ENCODE results near the gene GPR143. TPM values are rescaled to one million over a fixed set of nuclear protein-coding genes. Genes with fewer than 3 reads are reported as not detected.

GPR143 gene
- total and polyA plus RNA-seq, 12 donors, result 0.27 to 2.2 (median 1.3) TPM

DNA sequence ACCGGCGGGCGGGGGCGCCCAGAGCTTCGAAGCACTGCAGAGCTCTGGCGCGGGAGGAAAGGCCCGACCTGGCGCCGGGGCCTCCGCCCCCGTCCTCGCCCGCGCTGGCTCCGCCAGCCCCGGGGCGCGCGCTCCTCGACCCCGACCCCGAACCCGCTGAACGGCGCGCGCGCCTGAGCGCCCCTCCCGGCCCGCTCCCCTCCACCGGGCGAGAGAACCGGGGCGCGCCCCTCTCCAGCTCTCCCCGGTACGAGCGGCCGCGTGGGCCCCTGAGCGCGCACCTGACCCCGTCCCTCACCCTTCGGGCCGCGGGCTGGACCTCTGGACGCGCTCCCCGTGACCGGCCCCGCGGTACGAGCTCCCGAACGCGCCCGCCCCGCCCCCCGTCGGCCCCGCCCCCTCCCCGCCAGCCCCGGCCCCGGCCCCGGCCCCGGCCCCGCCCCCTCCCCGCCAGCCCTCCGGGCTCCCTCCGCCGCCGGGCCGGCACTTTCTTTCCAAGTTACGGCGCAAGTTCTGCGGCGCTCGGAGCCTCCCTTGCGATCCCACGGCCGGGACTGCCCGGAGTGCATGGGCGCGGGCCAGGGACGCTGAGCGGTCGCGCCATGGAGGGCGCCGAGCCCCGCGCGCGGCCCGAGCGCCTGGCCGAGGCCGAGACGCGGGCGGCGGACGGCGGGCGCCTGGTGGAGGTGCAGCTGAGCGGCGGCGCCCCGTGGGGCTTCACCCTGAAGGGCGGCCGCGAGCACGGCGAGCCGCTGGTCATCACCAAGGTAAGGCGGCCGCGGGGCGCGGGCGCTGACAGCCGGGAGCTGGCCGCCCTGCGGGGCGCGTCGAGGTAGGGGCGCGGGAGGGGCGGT, 20.5 kb upstream of the GPR143 start, which contains the start of gene SHROOM2:
TSS of gene SHROOM2 (plus strand) at position 486 of the 854 bp plus-strand sequence. CDS start at position 603, 117 bp downstream.
- Histone ChIP-seq H3K36me3 (replicated peaks in 1 of 2) (no peaks in the 10 kb centered on the region), H3K4me1 (replicated peaks in 1 of 2) (no peaks in the 10 kb centered on the region), H3K9me3 (replicated peaks in 1 of 3) (no peaks in the 10 kb centered on the region), H3K27ac (peak within 1 kb of the TSS in 1 of 5 donors; percentile 45), H3K27me3 (peaks cover 34% of the 10 kb centered on the region), H3K4me3 (peak within 1 kb of the TSS in 2 of 4 donors; percentile 9 to 57)
- DNase-seq, result peak in 5 of 7 donors; percentile 11 to 26 (median 23)
- WGBS, 4 donors, result 1 to 2% methylated on average over 78 to 113 of the region's 132 CpGs; no CpG with 5 or more reads in 2 of the 4 donors
- TF ChIP-seq POLR2A (IDR thresholded peaks at IDR 0.05), result no peak
- TF ChIP-seq, protein P1, sequence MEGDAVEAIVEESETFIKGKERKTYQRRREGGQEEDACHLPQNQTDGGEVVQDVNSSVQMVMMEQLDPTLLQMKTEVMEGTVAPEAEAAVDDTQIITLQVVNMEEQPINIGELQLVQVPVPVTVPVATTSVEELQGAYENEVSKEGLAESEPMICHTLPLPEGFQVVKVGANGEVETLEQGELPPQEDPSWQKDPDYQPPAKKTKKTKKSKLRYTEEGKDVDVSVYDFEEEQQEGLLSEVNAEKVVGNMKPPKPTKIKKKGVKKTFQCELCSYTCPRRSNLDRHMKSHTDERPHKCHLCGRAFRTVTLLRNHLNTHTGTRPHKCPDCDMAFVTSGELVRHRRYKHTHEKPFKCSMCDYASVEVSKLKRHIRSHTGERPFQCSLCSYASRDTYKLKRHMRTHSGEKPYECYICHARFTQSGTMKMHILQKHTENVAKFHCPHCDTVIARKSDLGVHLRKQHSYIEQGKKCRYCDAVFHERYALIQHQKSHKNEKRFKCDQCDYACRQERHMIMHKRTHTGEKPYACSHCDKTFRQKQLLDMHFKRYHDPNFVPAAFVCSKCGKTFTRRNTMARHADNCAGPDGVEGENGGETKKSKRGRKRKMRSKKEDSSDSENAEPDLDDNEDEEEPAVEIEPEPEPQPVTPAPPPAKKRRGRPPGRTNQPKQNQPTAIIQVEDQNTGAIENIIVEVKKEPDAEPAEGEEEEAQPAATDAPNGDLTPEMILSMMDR (IDR thresholded peaks at IDR 0.05), result no peak
- intact Hi-C loops (cut with DNase I), result no loop called here

DNA sequence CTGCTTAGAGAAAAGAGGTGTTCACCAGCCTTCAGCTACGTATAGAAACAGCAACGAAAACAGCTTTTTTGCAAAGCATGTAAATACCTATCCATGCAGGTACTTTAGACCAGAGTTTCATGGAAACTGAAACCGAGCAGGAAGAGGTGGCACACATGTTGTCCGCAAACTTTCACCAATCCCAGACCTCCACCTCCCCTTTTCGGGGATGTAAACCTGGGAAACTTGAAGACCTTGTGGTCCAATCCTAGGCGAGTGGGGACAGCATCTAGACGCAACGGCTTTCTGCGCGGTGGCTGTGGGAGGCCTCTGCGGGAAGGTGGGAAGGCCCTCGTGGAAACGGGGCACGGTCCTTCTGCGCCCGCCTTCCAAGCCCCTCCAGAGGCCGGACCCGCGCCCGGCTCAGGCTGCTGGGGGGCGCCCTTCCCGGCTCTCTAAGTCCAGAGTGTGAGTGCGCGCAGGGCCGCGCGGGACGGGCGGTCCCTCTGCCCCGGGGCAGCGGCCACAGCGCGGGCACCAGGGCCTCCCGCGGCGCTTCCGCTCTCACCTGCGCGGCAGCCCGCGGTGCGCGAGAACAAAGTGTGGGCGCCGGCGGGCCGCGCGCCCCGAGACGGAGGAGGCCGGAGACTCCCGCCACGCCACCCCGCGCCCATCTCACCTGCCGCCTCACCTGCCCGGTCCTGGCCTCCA, 19.8 kb upstream of the GPR143 start:
- H3K4me1 ChIP-seq (replicated peaks in 1 of 2), result no peaks in the 10 kb centered on the region
- H3K27me3 ChIP-seq, result peaks cover 34% of the 10 kb centered on the region
- no peak overlapping the region for H3K27ac ChIP-seq
- 16 to 90% (median 32%) methylated on average over 3 to 47 of the region's 58 CpGs for WGBS, 4 donors
- DNase-seq, result no peak
- no peaks in the 10 kb centered on the region for H3K9me3 ChIP-seq (replicated peaks in 1 of 3)
- no peaks in the 10 kb centered on the region for H3K36me3 ChIP-seq (replicated peaks in 1 of 2)
- TF ChIP-seq POLR2A (IDR thresholded peaks at IDR 0.05), result no peak
- TF ChIP-seq, protein P1 (IDR thresholded peaks at IDR 0.05), result no peak
- intact Hi-C loops (cut with DNase I), result no loop called here
- H3K4me3 ChIP-seq, result peak overlapping the region in 1 of 4 donors; percentile 57

DNA sequence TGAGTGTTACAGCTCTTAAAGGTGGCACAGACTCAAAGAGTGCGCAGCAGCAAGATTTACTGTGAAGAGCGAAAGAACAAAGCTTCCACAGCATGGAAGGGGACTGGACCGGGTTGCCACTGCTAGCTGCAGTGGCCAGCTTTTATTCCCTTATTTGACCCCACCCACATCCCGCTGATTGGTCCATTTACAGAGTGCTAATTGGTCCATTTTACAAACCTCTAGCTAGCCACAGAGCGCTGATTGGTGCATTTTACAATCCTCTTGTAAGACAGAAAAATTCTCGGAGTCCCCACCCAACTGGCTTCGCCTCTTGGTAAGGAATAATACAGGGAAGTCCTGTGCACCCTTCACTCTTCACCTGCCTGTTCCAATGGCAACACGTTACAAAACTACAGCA, 18.7 kb upstream of the GPR143 start:
- no peaks in the 10 kb centered on the region for H3K36me3 ChIP-seq (replicated peaks in 1 of 2)
- DNase-seq, result no peak
- TF ChIP-seq POLR2A (IDR thresholded peaks at IDR 0.05), result no peak
- TF ChIP-seq, protein P1 (IDR thresholded peaks at IDR 0.05), result no peak
- H3K4me3 ChIP-seq, result no peak overlapping the region
- H3K27ac ChIP-seq, result no peak overlapping the region
- intact Hi-C loops (cut with DNase I), result no loop called here
- 88 to 96% (median 94%) methylated on average over 3 to 8 of the region's 8 CpGs for WGBS, 4 donors
- peaks cover 34% of the 10 kb centered on the region for H3K27me3 ChIP-seq
- no peaks in the 10 kb centered on the region for H3K4me1 ChIP-seq (replicated peaks in 1 of 2)
- H3K9me3 ChIP-seq (replicated peaks in 1 of 3), result no peaks in the 10 kb centered on the region

DNA sequence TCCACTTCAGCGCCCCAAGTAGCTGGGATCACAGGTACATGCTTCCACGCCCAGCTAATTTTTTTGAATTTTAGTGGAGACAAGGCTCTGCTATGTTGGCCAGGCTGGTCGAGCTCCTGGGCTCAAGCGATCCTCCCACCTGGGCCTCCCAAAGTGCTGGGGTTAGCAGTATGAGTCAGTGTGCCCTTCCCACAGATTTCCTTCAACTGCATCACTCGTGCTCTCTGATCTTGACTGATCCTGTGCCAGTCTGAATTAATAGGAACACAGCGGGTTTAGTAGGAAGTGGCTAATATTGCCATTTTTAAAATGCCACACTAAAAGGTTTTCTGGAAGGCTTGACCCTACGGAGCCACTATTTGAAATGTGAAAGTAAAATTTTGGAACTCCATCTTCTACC, 16.3 kb upstream of the GPR143 start:
- intact Hi-C loops (cut with DNase I), result no loop called here
- DNase-seq, result no peak
- Histone ChIP-seq H3K36me3 (replicated peaks in 1 of 2) (no peaks in the 10 kb centered on the region), H3K27ac (no peak overlapping the region), H3K9me3 (replicated peaks in 1 of 3) (no peaks in the 10 kb centered on the region), H3K4me1 (replicated peaks in 1 of 2) (no peaks in the 10 kb centered on the region), H3K27me3 (peaks cover 19% of the 10 kb centered on the region), H3K4me3 (no peak overlapping the region)
- TF ChIP-seq, protein P1 (IDR thresholded peaks at IDR 0.05), result no peak
- no peak for TF ChIP-seq POLR2A (IDR thresholded peaks at IDR 0.05)
- WGBS, 4 donors, result 80 to 81% (median 81%) methylated on average over 3 to 7 of the region's 7 CpGs

Measured in adrenal gland (tissue), 12 donors.